Vagina (tissue), 2 donors: ENCODE results near the gene GNAQ.

Experiments
- CTCF ChIP-seq, 3 experiments: fragments of 450-650 bp in 2 of 3; fragments of 200-600 bp in 1 of 3; sonication (generic) in 1 of 3; IDR thresholded peaks; one replicate each; pipeline ENCODE4 v1.5.1; 2017 to 2019; ENCODE audit warnings: antibody characterized with exemption in 3 of 3, mild to moderate bottlenecking in 2 of 3, moderate library complexity in 2 of 3
- POLR2A ChIP-seq, 2 donors: fragments of 450-650 bp; IDR thresholded peaks; one replicate each; pipeline ENCODE4 v1.6.1; 2017; ENCODE audit warnings: antibody characterized with exemption in 2 of 2, mild to moderate bottlenecking in 2 of 2, moderate library complexity in 2 of 2

GRCh38 chr9:77731008-77731698, 300.5 kb downstream of the GNAQ start:
- TF ChIP-seq CTCF (IDR thresholded peaks at IDR 0.05) (no peak), POLR2A (IDR thresholded peaks at IDR 0.05) (no peak)
